HG03139 (cell line): Measurements from ENCODE around the gene TSSK2.
A peak's percentile ranks its signal among the peaks of the same experiment; 100 is the strongest.

ENCODE experiments used
- ATAC-seq: cut with Tn5 transposase; IDR thresholded peaks from one replicate; pipeline ENCODE4 v1.9.1; 2021; ENCODE audit not compliant: unreplicated experiment

TSSK2 gene

DNA sequence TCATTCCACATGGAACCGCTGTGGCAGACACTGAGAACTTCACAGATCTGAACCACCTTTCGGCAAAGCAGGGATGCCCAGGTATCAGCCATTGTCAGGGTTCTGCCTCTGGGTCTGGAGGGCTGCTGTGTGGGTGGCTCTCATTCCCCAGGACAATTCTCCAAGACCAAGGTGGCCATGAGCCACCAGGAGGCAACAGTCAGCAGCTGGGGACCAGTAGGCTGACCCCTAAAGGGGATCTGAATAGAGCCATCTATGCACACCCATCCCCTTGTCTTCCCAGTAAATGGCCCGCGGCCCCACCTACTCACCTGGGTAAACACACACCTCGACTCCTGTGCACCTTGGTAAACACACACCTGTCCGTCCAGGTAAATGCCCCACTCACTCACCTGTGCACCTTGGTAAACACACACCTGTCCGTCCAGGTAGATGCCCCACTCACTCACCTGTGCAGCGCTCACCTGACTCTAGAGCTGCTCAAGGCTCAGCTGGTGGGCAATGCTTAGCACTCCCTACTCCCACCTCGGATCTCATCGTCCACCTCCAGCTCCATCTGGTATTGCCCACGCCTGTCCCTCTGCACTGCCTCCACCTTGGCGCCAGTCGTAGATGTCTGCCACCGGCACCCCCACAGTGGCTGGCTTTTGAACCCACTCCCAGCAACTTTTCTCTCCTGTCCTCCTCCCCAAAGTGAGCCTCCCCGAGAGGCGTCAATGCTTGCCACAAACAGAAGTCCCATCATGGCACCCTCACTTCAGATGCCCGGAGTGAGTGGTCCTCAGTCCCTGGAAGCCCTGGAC lies 37.2 kb downstream of the TSSK2 start:
- ATAC-seq, result no peak

DNA sequence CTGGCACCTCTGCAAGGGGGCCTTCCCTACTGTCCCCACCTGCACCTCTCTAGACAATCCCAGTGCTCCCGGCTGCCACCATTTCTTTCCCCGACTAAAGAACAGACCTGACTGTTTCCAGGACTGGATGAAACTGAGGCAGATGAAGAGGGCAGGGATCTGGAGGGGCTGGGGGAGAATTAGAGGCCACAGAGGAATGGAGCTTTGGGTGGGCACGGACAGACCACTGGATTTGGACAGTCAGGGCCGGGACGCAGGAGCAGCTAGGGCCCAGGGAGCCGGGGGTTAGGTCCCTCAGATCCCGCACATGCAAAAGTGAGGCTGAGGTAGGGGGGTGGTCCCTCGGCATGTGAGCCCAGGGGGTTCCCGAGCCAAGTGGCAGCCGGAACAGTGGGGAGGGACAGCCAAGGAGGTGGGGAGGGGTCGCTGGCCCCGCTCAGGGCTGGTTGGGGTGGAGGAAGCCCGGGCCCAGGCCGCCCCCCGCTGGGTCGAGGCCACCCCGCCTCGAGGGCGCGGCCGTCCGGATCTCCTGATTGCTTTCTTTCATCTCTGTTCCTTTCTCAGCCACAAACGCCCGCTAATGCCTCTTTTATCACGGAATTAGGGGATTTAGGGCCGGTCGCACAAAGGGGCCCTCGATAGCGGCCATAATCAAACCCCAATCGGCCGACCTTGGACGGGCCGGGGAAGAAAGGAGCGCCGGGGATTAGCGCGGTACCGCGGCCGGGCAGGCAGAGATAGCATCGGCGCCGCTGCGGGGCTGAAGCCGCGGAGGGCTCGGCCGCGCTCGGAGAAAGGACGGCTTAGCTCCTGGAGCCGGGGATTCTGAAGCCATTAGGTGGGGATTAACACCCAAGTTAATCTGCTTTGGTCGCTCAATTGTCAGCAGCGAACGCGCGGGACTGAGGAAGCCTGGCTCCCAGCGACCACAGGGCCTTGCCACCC lies 38.2 kb downstream of the TSSK2 start:
- ATAC-seq, result no peak

DNA sequence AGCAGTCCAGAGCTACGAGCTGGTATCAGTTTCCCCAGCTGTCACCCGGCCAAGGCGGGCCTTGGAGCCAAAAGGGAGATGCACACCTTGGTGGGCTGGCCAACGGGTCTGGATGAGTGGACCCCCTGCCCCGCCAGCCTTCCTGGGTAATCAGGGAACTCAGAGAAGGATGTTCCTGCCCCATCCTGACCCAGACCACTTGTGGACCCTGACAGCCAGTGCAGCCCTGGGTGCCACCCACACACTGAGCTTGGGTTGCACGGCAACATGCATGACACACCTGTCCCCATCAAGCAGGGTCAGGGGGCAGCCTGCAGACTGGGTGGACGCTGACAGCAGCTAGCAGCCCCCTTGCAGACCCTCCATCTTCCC lies 38.8 kb downstream of the TSSK2 start:
- no peak for ATAC-seq

DNA sequence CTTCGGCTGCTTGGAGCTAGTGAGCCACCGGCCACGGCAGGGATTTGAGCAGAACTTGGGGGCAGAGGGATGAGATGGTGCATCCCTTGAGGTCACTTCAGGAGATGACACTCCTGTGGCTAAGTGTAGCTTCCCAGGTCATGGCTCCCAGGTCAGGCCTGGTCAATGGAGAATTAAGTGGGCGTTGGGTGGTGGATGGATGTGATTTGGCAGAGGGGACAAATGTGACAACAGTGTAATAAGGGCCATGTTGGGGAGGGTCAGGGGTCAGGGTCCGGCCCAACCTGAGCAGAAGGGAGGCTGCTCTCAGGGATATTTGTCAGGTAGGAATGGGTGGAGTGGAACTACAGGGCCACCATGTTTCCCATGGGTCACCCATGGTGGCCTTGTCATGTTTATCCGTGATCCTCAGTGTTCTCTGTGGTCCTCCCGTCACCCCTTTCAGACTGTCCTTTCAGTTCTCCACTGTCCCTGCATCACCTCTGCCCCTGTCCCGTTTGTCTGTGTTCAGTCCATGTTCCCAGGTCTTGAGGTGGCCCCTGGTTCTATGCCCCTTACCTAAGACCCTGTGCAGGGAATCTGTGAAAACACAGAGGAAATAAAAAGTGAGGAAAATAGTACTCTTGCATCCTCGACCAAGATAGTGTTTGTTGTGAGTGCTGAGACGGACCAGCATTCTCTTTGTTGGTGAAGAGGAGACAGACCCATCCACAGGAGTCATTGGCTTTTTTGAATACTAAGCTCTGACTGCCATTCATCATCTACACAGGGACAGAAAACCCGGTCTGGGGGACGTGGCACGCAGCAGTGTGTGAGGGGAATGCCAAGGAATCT lies 41.3 kb downstream of the TSSK2 start:
- no peak for ATAC-seq

GRCh38 chr22:19173047-19174035 lies 42.2 kb downstream of the TSSK2 start:
- ATAC-seq, result no peak

GRCh38 chr22:19174106-19175025 lies 43.3 kb downstream of the TSSK2 start:
- ATAC-seq, result no peak

DNA sequence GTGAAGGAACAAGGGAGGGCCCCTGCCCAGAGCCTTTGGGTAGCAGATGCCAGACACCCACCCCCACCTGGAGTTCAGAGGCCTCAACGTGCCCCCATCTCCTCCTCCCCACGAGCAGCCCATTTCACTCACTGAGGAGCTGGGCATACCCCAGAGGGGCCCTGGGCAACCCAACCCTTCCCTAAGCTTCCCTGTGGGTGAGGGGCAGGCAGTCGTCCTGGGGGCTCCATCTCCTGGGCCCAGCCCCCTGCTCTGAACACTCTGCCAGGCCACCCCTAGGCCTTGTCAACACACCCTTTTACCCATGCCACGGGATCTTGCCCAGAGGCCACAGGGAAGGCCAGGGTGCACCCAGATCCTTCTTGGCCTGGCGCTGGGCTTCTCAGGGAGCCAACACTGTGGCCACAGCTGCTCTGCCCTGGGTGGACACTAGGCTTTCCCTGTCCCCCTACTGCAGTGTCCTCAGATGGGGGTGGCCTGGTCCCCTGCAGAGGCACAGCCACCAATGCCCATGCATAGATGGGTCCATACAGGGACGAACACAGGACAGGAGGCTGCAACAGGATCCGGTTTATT lies 44.0 kb downstream of the TSSK2 start:
- ATAC-seq, result no peak

DNA sequence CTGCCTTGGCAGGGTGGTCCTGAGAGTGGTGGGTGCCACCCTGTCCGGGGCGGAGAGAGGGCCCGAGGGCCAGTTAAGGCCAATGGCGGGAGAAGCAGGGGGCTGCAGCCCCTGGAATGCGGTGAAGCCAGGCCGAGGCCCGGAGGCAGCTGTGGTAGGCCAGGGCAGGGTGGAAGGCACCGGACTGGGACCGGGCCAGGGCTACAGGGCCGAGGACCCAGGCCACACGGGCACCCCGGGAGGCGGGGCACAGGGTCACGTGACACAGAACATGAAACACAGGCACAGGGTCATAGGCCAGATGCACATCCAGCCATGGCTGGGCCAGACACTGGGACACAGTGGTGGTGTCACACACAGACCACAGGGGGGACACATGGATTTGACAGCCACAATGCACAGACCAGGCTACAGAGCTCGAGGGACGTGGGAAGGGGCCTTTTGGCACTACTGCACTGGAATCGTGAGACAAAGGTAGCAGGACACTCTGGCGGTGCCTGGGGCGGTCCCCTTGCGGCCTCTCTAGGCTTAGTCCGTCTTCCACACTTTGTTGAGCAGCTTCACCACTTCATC lies 44.6 kb downstream of the TSSK2 start:
- no peak for ATAC-seq

DNA sequence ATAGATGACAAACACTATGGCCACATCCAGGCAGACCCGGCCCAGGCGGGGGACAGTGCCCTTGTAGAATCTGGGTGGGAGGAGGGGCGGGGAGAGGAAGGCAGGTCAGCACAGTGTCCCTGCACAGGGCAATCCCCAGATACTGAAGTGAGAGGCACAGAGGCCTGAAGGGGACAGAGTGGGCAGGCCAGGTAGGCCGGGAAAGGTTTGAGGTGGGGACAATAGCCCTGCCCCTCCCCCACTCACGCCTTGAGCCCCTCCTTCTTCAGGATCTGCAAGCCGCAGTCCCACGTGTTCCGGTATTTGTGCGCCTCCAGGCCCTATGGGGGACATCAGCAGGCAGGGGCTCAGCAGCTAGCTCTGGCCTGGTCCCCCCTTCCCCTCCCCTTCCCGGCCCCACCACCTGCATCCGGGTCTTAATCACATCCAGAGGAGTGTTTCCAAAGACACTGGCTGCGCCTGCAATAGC lies 45.1 kb downstream of the TSSK2 start:
- ATAC-seq, result no peak

- no peak for ATAC-seq
These were observed 45.6 kb downstream of the TSSK2 start for GRCh38 chr22:19176732-19177131.

DNA sequence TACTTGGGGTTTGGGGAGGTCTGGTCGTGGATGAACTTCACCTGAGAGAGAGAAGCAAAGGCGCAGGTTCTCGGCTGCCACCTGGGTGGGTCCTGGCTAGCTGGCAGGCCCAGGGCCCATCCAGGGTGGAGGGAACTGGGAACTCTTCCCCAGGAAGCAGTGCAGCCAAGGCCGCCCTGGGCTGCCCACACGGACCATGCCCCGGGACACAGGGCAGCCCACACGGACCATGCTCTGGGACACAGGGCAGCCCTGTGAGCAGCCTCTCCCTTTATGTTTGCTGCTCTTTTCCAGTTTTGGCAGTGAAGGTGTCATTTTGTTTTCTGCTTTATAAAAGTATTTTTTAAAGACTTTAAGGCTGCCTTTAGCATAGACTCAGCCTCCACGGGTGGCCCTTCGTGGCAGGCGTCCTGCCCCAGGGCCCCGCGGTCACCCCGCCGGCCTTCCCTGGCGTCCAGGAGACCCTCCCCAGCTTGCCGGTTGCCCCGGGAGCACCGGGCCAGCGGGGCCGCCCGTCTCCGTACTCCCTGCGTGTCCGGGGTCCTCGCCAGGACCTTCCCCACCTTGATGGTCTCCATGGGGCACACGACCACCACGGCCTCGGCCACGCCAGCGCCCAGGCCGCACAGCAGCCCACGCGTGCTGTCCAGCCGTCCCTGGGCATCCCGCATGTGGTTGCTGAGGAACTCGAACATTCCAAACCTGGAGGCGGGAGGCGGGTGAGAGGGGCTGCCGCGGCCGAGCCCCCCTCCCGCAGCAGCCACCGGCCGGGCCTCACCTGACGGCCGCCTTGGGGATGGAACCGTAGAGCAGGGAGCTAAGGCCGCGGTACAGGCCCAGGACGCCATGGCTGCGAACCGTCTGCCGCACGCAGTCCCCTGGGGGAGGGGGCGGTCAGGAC lies 46.3 kb downstream of the TSSK2 start:
- no peak for ATAC-seq

GRCh38 chr22:19178065-19178656 lies 47.1 kb downstream of the TSSK2 start:
- ATAC-seq, result peak; percentile 22

GRCh38 chr22:19178657-19179496 lies 47.8 kb downstream of the TSSK2 start, which contains the start of gene SLC25A1:
Gene SLC25A1, minus strand, starts transcription at chr22:19178736. Its CDS starts 63 bp downstream, at chr22:19178673.
- peak; percentile 52 for ATAC-seq

DNA sequence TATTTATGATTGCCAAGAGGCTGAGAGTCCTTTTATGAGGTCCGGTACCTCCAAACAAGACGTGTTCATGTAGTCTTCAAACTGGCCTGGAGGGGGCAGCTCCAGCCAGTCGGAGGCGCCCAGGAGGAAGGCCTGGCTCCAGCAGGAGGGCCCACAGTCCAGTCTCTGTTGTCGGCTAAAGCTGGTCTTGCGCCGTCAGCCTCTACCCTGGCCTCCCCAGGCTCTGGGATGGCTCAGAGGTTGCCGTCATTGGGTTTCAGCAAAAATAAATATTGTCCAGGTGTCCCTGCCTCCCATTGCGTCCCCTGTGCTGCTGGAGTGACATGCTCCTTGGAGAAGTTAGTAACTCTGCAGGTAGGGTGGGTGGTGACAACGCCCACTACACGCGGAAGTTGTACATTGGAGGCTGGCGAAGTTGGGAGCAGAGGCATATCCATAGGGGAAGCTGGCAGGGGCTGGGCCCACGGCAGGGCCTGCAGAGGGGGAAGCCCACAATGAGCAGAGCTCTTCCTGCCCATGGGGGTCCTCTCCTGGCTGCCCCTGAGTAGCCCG lies 48.5 kb downstream of the TSSK2 start:
- no peak for ATAC-seq

- ATAC-seq, result no peak
These were observed 49.1 kb downstream of the TSSK2 start for GRCh38 chr22:19180234-19180633.
